Transverse colon (tissue), 4 donors: ENCODE data around the gene CEP120. TPM values are rescaled to one million over a fixed set of nuclear protein-coding genes. Genes with fewer than 3 reads are reported as not detected.
A peak's percentile ranks its signal among the peaks of the same experiment; 100 is the strongest.

Source experiments
- DNase-seq: peaks from one replicate; pipeline ENCODE4 v3.0.0-alpha.2; 2019
- H3K27ac ChIP-seq, 4 donors: fragments of 200-600 bp; sonication (generic); 2 replicates each; pipeline ENCODE4 v1.5.1; 2016 to 2018; ENCODE audit warnings: inconsistent platforms in 4 of 4
- H3K27me3 ChIP-seq: fragments of 200-600 bp; sonication (generic); 2 replicates; pipeline ENCODE4 v1.5.1; 2017; ENCODE audit warnings: inconsistent platforms
- H3K36me3 ChIP-seq, 4 donors: fragments of 200-600 bp; sonication (generic); 2 replicates each; pipeline ENCODE4 v1.5.1; 2017 to 2019; ENCODE audit warnings: inconsistent platforms in 4 of 4
- H3K4me1 ChIP-seq, 4 donors: fragments of 200-600 bp; sonication (generic); 2 replicates each; pipeline ENCODE4 v1.5.1; 2017 to 2020; ENCODE audit warnings: inconsistent platforms in 4 of 4
- H3K4me3 ChIP-seq, 4 donors: fragments of 200-600 bp; sonication (generic); 1 replicate in 1 of 4; 2 replicates in 3 of 4; pipeline versions ENCODE4 v1.5.1 to v1.6.1; 2017 to 2019; ENCODE audit warnings: inconsistent platforms in 4 of 4
- H3K9me3 ChIP-seq, 2 donors: fragments of 200-600 bp; sonication (generic); 2 replicates each; pipeline ENCODE4 v1.5.1; 2017 to 2019; ENCODE audit warnings: inconsistent platforms in 2 of 2
- CTCF ChIP-seq, 5 experiments: fragments of 200-600 bp in 3 of 5; fragments of 450-650 bp in 2 of 5; sonication (generic) in 3 of 5; IDR thresholded peaks; 1 replicate in 2 of 5; 2 replicates in 3 of 5; pipeline ENCODE4 v1.5.1; 2016 to 2017; ENCODE audit warnings: antibody characterized with exemption in 5 of 5, inconsistent platforms in 3 of 5, mild to moderate bottlenecking in 2 of 5, moderate library complexity in 1 of 5
- EP300 ChIP-seq: sonication (generic); formaldehyde crosslinking; IDR thresholded peaks from one replicate; pipeline ENCODE4 v1.6.1; 2017; ENCODE audit warnings: antibody characterized with exemption, low read depth
- POLR2A ChIP-seq: fragments of 450-650 bp; IDR thresholded peaks from one replicate; pipeline ENCODE4 v1.6.1; 2016; ENCODE audit warnings: antibody characterized with exemption, mild to moderate bottlenecking, moderate library complexity
- POLR2AphosphoS5 ChIP-seq, 3 donors: sonication (generic); formaldehyde crosslinking; IDR thresholded peaks; one replicate each; pipeline ENCODE4 v1.6.1; 2016; ENCODE audit warnings: antibody characterized with exemption in 3 of 3
- WGBS, 2 donors: methylation state at CpG; one replicate each; pipeline ENCODE4 v1.1.5; 2018; ENCODE audit warnings: low coverage in 1 of 2; 5-methylcytosine and 5-hydroxymethylcytosine counted together
- in situ Hi-C, 4 donors: fragments of 200-750 bp; cut with MboI; loops; one replicate each; pipeline versions ENCODE4 v1.15.0 to v1.15.1; 2017; ENCODE audit warnings: low sequenced_read_pairs in 3 of 4, low pct_ligation_motif_present in 1 of 4, low pct_unique_long_range_greater_than_20kb in 1 of 4
- intact Hi-C: fragments of 100-400 bp; cut with DNase I; formaldehyde crosslinking; loops from one replicate; pipeline ENCODE4 v1.15.1; 2023; ENCODE audit warnings: low total_unique reads
- total RNA-seq, 4 donors: library from RNA; depleted of rRNA; stranded (reverse); fragments of >200 nt; gene quantifications; one replicate each; pipeline ENCODE4 v1.1.0, GENCODE V29; 2016

The CEP120 gene
- total RNA-seq, 4 donors from 2014 or later = 7.6 to 24.3 (median 18.2) TPM

DNA sequence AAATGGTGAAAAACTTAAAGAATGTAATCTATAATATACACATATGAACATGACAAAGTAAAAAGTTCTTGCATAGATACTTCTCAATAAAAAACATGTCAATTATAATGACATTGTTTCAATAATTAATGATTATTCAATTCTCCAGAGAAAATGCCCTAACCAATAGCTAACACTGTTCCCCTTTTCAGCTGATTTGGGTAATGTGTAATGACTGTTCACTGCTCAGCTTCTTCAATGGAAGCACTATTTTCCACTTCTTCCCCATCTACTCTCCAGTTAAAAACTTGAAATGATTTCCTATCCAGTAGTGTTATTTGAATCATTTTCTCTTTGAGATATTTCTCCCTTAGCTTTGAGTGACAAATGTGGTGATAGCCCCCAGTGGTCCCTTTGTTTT is 62.3 kb downstream of the CEP120 start:
- intact Hi-C loops (loop anchor here (10.0 kb wide), 1 partner anchor 326 kb away; the partner anchor contains the start of gene PPIC), in situ Hi-C loops (loop anchor here in 2 of 4 donors (25.0 kb wide), 1 partner anchor 849 kb away; no protein-coding TSS in a partner anchor)
- no peak for DNase-seq
- Histone ChIP-seq H3K9me3 (no peaks in the 10 kb centered on the region), H3K4me3 (no peak overlapping the region), H3K4me1 (peaks cover 10 to 47% (median 25%) of the 10 kb centered on the region in 4 donors), H3K27me3 (no peaks in the 10 kb centered on the region), H3K36me3 (peaks cover 0 to 5% (median 0%) of the 10 kb centered on the region in 4 donors), H3K27ac (no peak overlapping the region)
- TF ChIP-seq POLR2A = no peak
- TF ChIP-seq EP300 = no peak
- TF ChIP-seq POLR2AphosphoS5 (IDR thresholded peaks at IDR 0.05) = no peak
- TF ChIP-seq CTCF (IDR thresholded peaks at IDR 0.05) = no peak

DNA sequence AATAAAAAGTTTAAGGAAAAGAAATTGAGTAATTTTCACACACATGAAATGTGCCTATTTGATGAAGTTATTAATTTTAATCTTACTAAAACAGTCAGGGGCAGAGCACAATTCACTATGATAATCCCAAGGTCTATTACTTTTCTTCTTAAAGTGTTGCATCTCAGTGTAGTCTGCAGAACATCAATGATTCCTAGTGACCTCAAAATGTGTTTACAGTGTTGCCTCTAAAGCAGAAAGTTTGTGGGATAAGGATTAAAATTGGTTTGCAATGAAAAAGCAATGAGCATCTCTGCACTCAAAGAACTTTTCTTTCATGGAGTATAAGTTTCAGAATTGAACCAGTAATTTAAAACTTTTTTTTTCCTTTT is 63.0 kb downstream of the CEP120 start:
- H3K9me3 ChIP-seq = no peaks in the 10 kb centered on the region
- no peak overlapping the region for H3K4me3 ChIP-seq
- in situ Hi-C loops (loop anchor here in 2 of 4 donors (25.0 kb wide), 1 partner anchor 848 kb away; no protein-coding TSS in a partner anchor), intact Hi-C loops (loop anchor here (10.0 kb wide), 1 partner anchor 325 kb away; the partner anchor contains the start of gene PPIC)
- peak overlapping the region in 3 of 4 donors; percentile 38 to 60 (median 48) for H3K27ac ChIP-seq
- peaks cover 10 to 47% (median 25%) of the 10 kb centered on the region in 4 donors for H3K4me1 ChIP-seq
- H3K27me3 ChIP-seq = no peaks in the 10 kb centered on the region
- H3K36me3 ChIP-seq = peaks cover 0 to 5% (median 0%) of the 10 kb centered on the region in 4 donors
- TF ChIP-seq EP300 = no peak
- TF ChIP-seq POLR2AphosphoS5 (IDR thresholded peaks at IDR 0.05) = no peak
- TF ChIP-seq POLR2A = no peak
- no peak for TF ChIP-seq CTCF (IDR thresholded peaks at IDR 0.05)
- DNase-seq = no peak

GRCh38 chr5:123359454-123360200 is 63.6 kb downstream of the CEP120 start:
- no peak for TF ChIP-seq CTCF (IDR thresholded peaks at IDR 0.05)
- TF ChIP-seq POLR2AphosphoS5 (IDR thresholded peaks at IDR 0.05) = no peak
- TF ChIP-seq EP300 = no peak
- TF ChIP-seq POLR2A = no peak
- in situ Hi-C loops = loop anchor here in 2 of 4 donors (25.0 kb wide), 1 partner anchor 847 kb away; no protein-coding TSS in a partner anchor

DNA sequence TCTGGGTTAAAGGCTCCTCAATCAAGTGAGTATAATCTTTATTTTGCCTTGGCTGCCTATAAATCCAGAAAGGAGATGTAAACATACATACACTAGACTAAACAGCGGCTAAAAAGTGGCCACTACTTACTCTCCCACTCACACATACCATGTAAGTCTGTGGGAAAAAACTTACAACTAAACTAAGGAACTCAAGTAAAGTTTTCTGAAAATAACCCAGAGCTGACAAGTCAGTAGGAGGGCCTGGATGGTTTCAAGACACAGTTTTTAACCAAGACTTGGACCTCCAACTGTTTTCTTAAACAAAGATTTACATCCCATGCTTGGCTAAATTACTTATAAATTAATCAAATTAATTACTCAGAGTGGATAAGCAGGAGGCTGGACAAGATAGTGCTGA is 64.5 kb downstream of the CEP120 start:
- H3K27me3 ChIP-seq = no peaks in the 10 kb centered on the region
- peaks cover 10 to 34% (median 25%) of the 10 kb centered on the region in 4 donors for H3K4me1 ChIP-seq
- in situ Hi-C loops (loop anchor here in 2 of 4 donors (25.0 kb wide), 1 partner anchor 846 kb away; no protein-coding TSS in a partner anchor), intact Hi-C loops (no loop called here)
- peak; percentile 43 to 60 (median 57) for TF ChIP-seq POLR2AphosphoS5 (IDR thresholded peaks at IDR 0.05)
- no peak for TF ChIP-seq POLR2A
- TF ChIP-seq CTCF (IDR thresholded peaks at IDR 0.05) = no peak
- TF ChIP-seq EP300 = no peak
- H3K4me3 ChIP-seq = no peak overlapping the region
- 37% methylated on average over 1 of the region's 1 CpG; no CpG with 5 or more reads in 1 of the 2 donors for WGBS, 2 donors
- H3K27ac ChIP-seq = peak overlapping the region; percentile 38 to 60 (median 43)
- H3K36me3 ChIP-seq = peaks cover 0 to 5% (median 0%) of the 10 kb centered on the region in 4 donors
- H3K9me3 ChIP-seq = no peaks in the 10 kb centered on the region
- DNase-seq = no peak

More at GRCh38 chr5:123359454-123360200, 63.6 kb downstream of the CEP120 start:
- WGBS, 2 donors = 24 to 26% methylated on average over 5 of the region's 5 CpGs
- intact Hi-C loops = loop anchor here (10.0 kb wide), 1 partner anchor 325 kb away; the partner anchor contains the start of gene PPIC
- DNase-seq = no peak
- H3K27ac ChIP-seq = peak overlapping the region; percentile 38 to 60 (median 43)
- peaks cover 10 to 41% (median 25%) of the 10 kb centered on the region in 4 donors for H3K4me1 ChIP-seq
- H3K36me3 ChIP-seq = peaks cover 0 to 5% (median 0%) of the 10 kb centered on the region in 4 donors
- H3K4me3 ChIP-seq = no peak overlapping the region
- H3K9me3 ChIP-seq = no peaks in the 10 kb centered on the region
- H3K27me3 ChIP-seq = no peaks in the 10 kb centered on the region
